H1 (cell line): ENCODE measurements around the gene CCDC116. TPM values are rescaled to one million over a fixed set of nuclear protein-coding genes. Genes with fewer than 3 reads are reported as not detected.

Source experiments
- CTCF ChIA-PET: fragments of 300-600 bp; sonication (Branson Sonifier 250); formaldehyde crosslinking; loops from one replicate; lab custom pipeline; 2021; ENCODE audit not compliant: partially characterized antibody; lab: Charles Lee
- POLR2A ChIA-PET: fragments of 300-600 bp; sonication (Branson Sonifier 250); formaldehyde crosslinking; loops from one replicate; lab custom pipeline; 2021; ENCODE audit warnings: inconsistent platforms; ENCODE audit not compliant: partially characterized antibody; lab: Charles Lee
- DNase-seq, 2 experiments: peaks; one replicate each; pipeline versions ENCODE4 v3.0.0 to v3.0.0-alpha.2; 2010 to 2022; ENCODE audit warnings: low spot score in 2 of 2, low read depth in 1 of 2, mixed read lengths in 1 of 2
- FAIRE-seq: peaks from 2 replicates; lab custom pipeline; 2011; peaks lifted over from hg19 to GRCh38; lab: Jason Lieb, UNC
- H2AFZ ChIP-seq: 2 replicates; pipeline ENCODE4 v1.8.1; 2012; ENCODE audit warnings: low read length, inconsistent platforms
- H2AK5ac ChIP-seq: 2 replicates; pipeline ENCODE4 v1.6.1; 2013; ENCODE audit warnings: low read depth, low read length
- H2BK120ac ChIP-seq: replicated peaks from 2 replicates; pipeline ENCODE3; 2013; ENCODE audit warnings: low read depth, low read length, inconsistent platforms
- H2BK12ac ChIP-seq: 2 replicates; pipeline ENCODE4 v1.6.1; 2013; ENCODE audit warnings: low read depth, low read length
- H2BK15ac ChIP-seq: 2 replicates; pipeline ENCODE4 v1.6.1; 2013; ENCODE audit warnings: low read length
- H2BK20ac ChIP-seq: 2 replicates; pipeline ENCODE4 v1.6.1; 2013; ENCODE audit warnings: low read length
- H2BK5ac ChIP-seq: 2 replicates; pipeline ENCODE4 v1.6.1; 2013; ENCODE audit warnings: low read depth, low read length
- H3K14ac ChIP-seq: 2 replicates; pipeline ENCODE4 v1.6.1; 2013; ENCODE audit warnings: inconsistent platforms; ENCODE audit not compliant: insufficient read length
- H3K18ac ChIP-seq: 2 replicates; pipeline ENCODE4 v1.6.1; 2013; ENCODE audit warnings: low read length; ENCODE audit errors: extremely low read depth
- H3K23ac ChIP-seq: 2 replicates; pipeline ENCODE4 v1.6.1; 2013; ENCODE audit warnings: inconsistent platforms; ENCODE audit not compliant: insufficient read length
- H3K23me2 ChIP-seq: 2 replicates; pipeline ENCODE4 v1.6.1; 2013; ENCODE audit warnings: low read depth, low read length
- H3K27ac ChIP-seq: 2 replicates; pipeline ENCODE4 v1.6.1; 2011; ENCODE audit warnings: low read depth, low read length, inconsistent platforms
- H3K27me3 ChIP-seq, 4 experiments: replicated peaks in 1 of 4; 1 replicate in 1 of 4; 2 replicates in 3 of 4; pipeline versions ENCODE4 v1.6.1 to v1.8.1; 2011 to 2013; ENCODE audit warnings: low read length in 3 of 4, mild to moderate bottlenecking in 3 of 4, inconsistent platforms in 2 of 4, mixed read lengths in 2 of 4, moderate library complexity in 1 of 4; ENCODE audit not compliant: control insufficient read depth in 3 of 4, insufficient read depth in 3 of 4; ENCODE audit errors: extremely low read depth in 1 of 4
- H3K36me3 ChIP-seq, 4 experiments: 2 replicates each; pipeline versions ENCODE4 v1.6.1 to v1.8.1; 2011 to 2013; ENCODE audit warnings: mild to moderate bottlenecking in 4 of 4, low read length in 3 of 4, moderate library complexity in 2 of 4, control low read depth in 1 of 4, inconsistent platforms in 1 of 4; ENCODE audit not compliant: insufficient read depth in 4 of 4, control insufficient read depth in 2 of 4
- H3K4ac ChIP-seq: replicated peaks from 2 replicates; pipeline ENCODE3; 2013; ENCODE audit warnings: low read length, low read depth, mixed read lengths, inconsistent platforms; ENCODE audit not compliant: insufficient read length
- H3K4me1 ChIP-seq, 4 experiments: replicated peaks in 1 of 4; 1 replicate in 1 of 4; 2 replicates in 3 of 4; pipeline versions ENCODE4 v1.6.1 to v1.8.1; 2011 to 2013; ENCODE audit warnings: low read length in 3 of 4, inconsistent platforms in 2 of 4, mixed read lengths in 1 of 4; ENCODE audit not compliant: insufficient read depth in 4 of 4, control insufficient read depth in 3 of 4
- H3K4me2 ChIP-seq, 2 experiments: 2 replicates each; pipeline versions ENCODE4 v1.6.1 to v1.8.1; 2011 to 2013; ENCODE audit warnings: low read depth in 2 of 2, low read length in 2 of 2, control low read depth in 1 of 2, inconsistent platforms in 1 of 2, mild to moderate bottlenecking in 1 of 2; ENCODE audit not compliant: insufficient read depth in 1 of 2
- H3K4me3 ChIP-seq, 4 experiments: fragments of 200-600, 300-600 bp in 1 of 4; sonication (generic), shearing (Covaris generic), sonication (Bioruptor Twin) in 1 of 4; 2 replicates each; pipeline versions ENCODE4 v1.5.1 to v1.8.1; 2011 to 2016; ENCODE audit warnings: low read length in 4 of 4, low read depth in 3 of 4, control low read depth in 2 of 4, inconsistent platforms in 2 of 4, mild to moderate bottlenecking in 2 of 4, mixed read lengths in 1 of 4, moderate library complexity in 1 of 4; ENCODE audit not compliant: insufficient read depth in 2 of 4; ENCODE audit errors: extremely low read depth in 1 of 4
- H3K56ac ChIP-seq: replicated peaks from 2 replicates; pipeline ENCODE3; 2013; ENCODE audit warnings: low read depth, mild to moderate bottlenecking, mixed read lengths, low read length, inconsistent platforms; ENCODE audit not compliant: insufficient read length
- H3K79me1 ChIP-seq: 2 replicates; pipeline ENCODE4 v1.6.1; 2013; ENCODE audit warnings: low read depth, low read length, control low read depth
- H3K79me2 ChIP-seq, 2 experiments: 2 replicates each; pipeline versions ENCODE4 v1.6.1 to v1.8.1; 2012 to 2013; ENCODE audit warnings: low read length in 2 of 2, mild to moderate bottlenecking in 2 of 2, inconsistent platforms in 1 of 2; ENCODE audit not compliant: insufficient read depth in 2 of 2, control insufficient read depth in 1 of 2
- H3K9ac ChIP-seq, 4 experiments: replicated peaks in 1 of 4; 1 replicate in 1 of 4; 2 replicates in 3 of 4; pipeline versions ENCODE4 v1.6.1 to v1.8.1; 2011 to 2013; ENCODE audit warnings: low read depth in 3 of 4, low read length in 3 of 4, control low read depth in 2 of 4, mild to moderate bottlenecking in 2 of 4, moderate library complexity in 2 of 4, inconsistent platforms in 1 of 4; ENCODE audit errors: extremely low read depth in 1 of 4
- H3K9me3 ChIP-seq, 2 experiments: 2 replicates each; pipeline versions ENCODE4 v1.6.1 to v1.8.1; 2012 to 2013; ENCODE audit warnings: mild to moderate bottlenecking in 2 of 2, moderate library complexity in 2 of 2, control low read depth in 1 of 2, inconsistent platforms in 1 of 2, low read depth in 1 of 2, low read length in 1 of 2, mixed read lengths in 1 of 2; ENCODE audit not compliant: insufficient read depth in 2 of 2
- H4K20me1 ChIP-seq, 2 experiments: replicated peaks in 1 of 2; 2 replicates each; pipeline versions ENCODE3 to v1.8.1; 2011 to 2013; ENCODE audit warnings: inconsistent platforms in 2 of 2, low read length in 2 of 2, mild to moderate bottlenecking in 1 of 2; ENCODE audit not compliant: insufficient read depth in 2 of 2, control insufficient read depth in 1 of 2
- H4K5ac ChIP-seq: 2 replicates; pipeline ENCODE4 v1.6.1; 2013; ENCODE audit warnings: low read length, low read depth, mixed read lengths, inconsistent platforms; ENCODE audit not compliant: insufficient read length
- H4K8ac ChIP-seq: 2 replicates; pipeline ENCODE4 v1.8.0; 2013; ENCODE audit warnings: mild to moderate bottlenecking, moderate library complexity, low read length, inconsistent platforms; ENCODE audit not compliant: insufficient read depth; ENCODE audit errors: extremely low read depth
- H4K91ac ChIP-seq: replicated peaks from 2 replicates; pipeline ENCODE3; 2013; ENCODE audit warnings: low read length, mixed read lengths, inconsistent platforms; ENCODE audit not compliant: insufficient read length
- BRCA1 ChIP-seq: IDR thresholded peaks from 2 replicates; pipeline ENCODE4 v1.6.1; 2012; ENCODE audit warnings: low read depth, low read length, improper control_type of control experiment
- MAFK ChIP-seq: IDR thresholded peaks from 2 replicates; pipeline ENCODE4 v1.6.1; 2012; ENCODE audit warnings: low read depth, mild to moderate bottlenecking, improper control_type of control experiment, low read length
- SP1 ChIP-seq: IDR thresholded peaks from 2 replicates; pipeline ENCODE4 v1.6.1; 2011; ENCODE audit warnings: low read depth, low read length
- WGBS, 2 experiments: shearing (Covaris generic) in 1 of 2; methylation state at CpG; one replicate each; pipeline versions ENCODE4 v1.1.6 to v1.1.7; 2013 to 2015; ENCODE audit warnings: low lambda C conversion rate in 2 of 2, mixed read lengths in 2 of 2, inconsistent platforms in 1 of 2, low coverage in 1 of 2, missing lambda C conversion rate in 1 of 2; ENCODE audit not compliant: insufficient replicate concordance in 2 of 2, insufficient coverage in 1 of 2, insufficient read length in 1 of 2; ENCODE audit errors: extremely low coverage in 1 of 2, missing lambda C conversion rate in 1 of 2; 5-methylcytosine and 5-hydroxymethylcytosine counted together
- polyA plus RNA-seq, 7 experiments: library from polyadenylated mRNA; depleted of rRNA in 3 of 7; stranded (reverse) in 5 of 7; unstranded in 2 of 7; fragments of >200 nt in 5 of 7; fragments of 200-250 nt in 2 of 7; gene quantifications; 1 replicate in 5 of 7; 2 replicates in 1 of 7; 4 replicates in 1 of 7; pipeline versions ENCODE4 v1.2.1 to v1.2.3, GENCODE V29; 2011 to 2013; ENCODE audit warnings: missing spikeins in 2 of 7, mixed read lengths in 2 of 7
- total RNA-seq: library from RNA; stranded (reverse); fragmentation: NEBNext Ultra II Directional; extraction: Animal tissue kit (Norgen Biotek cat#: 25700); gene quantifications from 2 replicates; pipeline ENCODE4 v1.2.1, GENCODE V29; 2021

Gene CCDC116
- total and polyA plus RNA-seq, 2 of the 8 experiments (the other 6 are each of a cell fraction or from before 2014, with no cell fraction given), result 0.08 TPM; not detected in 1

- Histone ChIP-seq H3K4ac (peak overlapping the region; percentile 53), H4K91ac (no peak overlapping the region), H3K14ac (no peak overlapping the region), H3K36me3 (no peaks in the 10 kb centered on the region), H4K20me1 (no peaks in the 10 kb centered on the region), H2AK5ac (no peak overlapping the region), H3K4me1 (peaks cover 0 to 3% (median 0%) of the 10 kb centered on the region in 4 experiments; a peak in 1 of 7 replicates), H3K79me1 (no peaks in the 10 kb centered on the region), H3K23me2 (no peaks in the 10 kb centered on the region), H3K9ac (no peak overlapping the region), H2BK15ac (no peak overlapping the region), H3K27ac (no peak overlapping the region), H3K27me3 (no peaks in the 10 kb centered on the region; a peak in 1 of 7 replicates), H2BK12ac (no peak overlapping the region), H2AFZ (peak overlapping the region; percentile 70; the same call in 1 of the 2 replicates), H3K18ac (no peak overlapping the region; the same call in 1 of the 2 replicates), H3K9me3 (no peaks in the 10 kb centered on the region), H3K23ac (no peak overlapping the region), H3K4me3 (peak overlapping the region; percentile 68 to 90 (median 79); a peak in 7 of 8 replicates), H3K4me2 (peak overlapping the region; percentile 63 to 80), H3K79me2 (peaks cover 0 to 3% of the 10 kb centered on the region in 2 experiments; a peak in 1 of 4 replicates), H3K56ac (no peak overlapping the region), H4K5ac (no peak overlapping the region), H4K8ac (peak overlapping the region; percentile 14; the same call in 1 of the 2 replicates), H2BK20ac (no peak overlapping the region)
- ChIA-PET POLR2A (interaction anchor here (0.9 to 4.2 kb wide), 11 partner anchors 7 to 273 kb away, joined by 3 to 27 read pairs (median 4); no protein-coding TSS in a partner anchor), CTCF (interaction anchor here (0.8 to 2.6 kb wide), 5 partner anchors 13 to 274 kb away, joined by 3 to 8 read pairs (median 5); no protein-coding TSS in a partner anchor)
- FAIRE-seq (no peak), DNase-seq (no peak)
- TF ChIP-seq SP1, result no peak
- no peak for TF ChIP-seq MAFK
- no peak for TF ChIP-seq BRCA1
- TF ChIP-seq, all 59 proteins: peak for 0
- Histone ChIP-seq H2BK120ac (no peak overlapping the region), H2BK5ac (no peak overlapping the region)
- 78% methylated on average over 26 of the region's 26 CpGs; no CpG with 5 or more reads in 1 of the 2 experiments for WGBS, 2 experiments
These were observed 32.7 kb downstream of the CCDC116 start for GRCh38 chr22:21665047-21665851.
